ENCODE results near the gene PTGIR. TPM values are rescaled to one million over a fixed set of nuclear protein-coding genes. Genes with fewer than 3 reads are reported as not detected.

Gene PTGIR
- polyA plus RNA-seq (2013, experiment 1 of 2): not detected
- not detected for polyA plus RNA-seq (2013, experiment 2 of 2)

GRCh38 chr19:46624958-46625661 is at the start of gene PTGIR:
PTGIR (minus strand) TSS chr19:46625089; CDS start chr19:46624225, 864 bp downstream.
- Histone ChIP-seq H3K9ac (ENCODE audit: low read depth, low read length) (no peak within 1 kb of the TSS), H3K36me3 (ENCODE audit: insufficient read depth, low read length) (no peaks in the 10 kb centered on the region), H3K4me3 (ENCODE audit: low read length) (no peak within 1 kb of the TSS), H3K27me3 (ENCODE audit: insufficient read depth, low read length) (no peaks in the 10 kb centered on the region), H3K27ac (ENCODE audit: low read depth, low read length) (no peak within 1 kb of the TSS), H3K9me3 (ENCODE audit: insufficient read depth, low read depth, low read length) (no peaks in the 10 kb centered on the region), H3K4me1 (ENCODE audit: insufficient read depth, low read length) (peaks cover 8% of the 10 kb centered on the region; the same call in 1 of the 2 replicates)
- WGBS: 62% methylated on average over 13 of the region's 13 CpGs

DNA sequence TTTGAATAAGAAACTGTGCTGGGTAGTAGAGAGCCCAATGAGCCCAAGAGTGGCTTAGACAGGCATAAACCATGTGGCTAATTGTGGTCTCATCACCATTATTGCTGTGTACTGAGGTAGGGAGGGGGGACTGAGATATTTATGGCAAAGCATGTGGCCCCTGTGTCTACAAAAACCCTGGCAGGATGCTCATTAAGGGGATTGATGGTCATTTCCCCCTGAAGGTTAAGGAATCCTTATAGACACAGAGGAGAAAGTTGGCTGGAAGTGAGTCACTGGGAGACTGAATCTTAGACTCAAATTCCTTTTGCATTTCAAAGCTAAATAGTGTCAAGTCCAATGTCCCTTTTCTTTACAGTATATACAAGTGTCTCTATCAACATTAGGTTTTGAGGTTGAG is 45.9 kb upstream of the PTGIR start:
- H3K4me1 ChIP-seq (ENCODE audit: insufficient read depth, low read length): no peaks in the 10 kb centered on the region

DNA sequence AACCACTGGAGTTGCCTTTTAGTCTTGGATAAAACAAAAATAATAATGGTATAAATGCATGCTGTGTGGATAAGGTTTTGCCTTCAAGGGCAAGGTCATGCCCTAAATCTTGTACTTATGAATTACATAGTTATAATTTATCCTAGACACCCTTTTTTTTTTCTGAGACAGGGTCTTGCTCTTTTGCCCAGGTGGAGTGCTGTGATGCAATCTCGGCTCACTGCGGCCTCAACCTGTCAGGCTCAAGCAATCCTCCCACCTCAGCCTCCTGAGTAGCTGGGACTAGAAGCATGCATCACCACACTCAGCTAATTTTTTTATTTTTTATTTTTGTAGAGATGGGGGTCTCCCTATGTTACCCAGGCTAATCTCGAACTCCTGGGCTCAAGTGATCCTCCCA is 43.8 kb upstream of the PTGIR start:
- Histone ChIP-seq H3K4me3 (ENCODE audit: low read length) (no peak overlapping the region), H3K9ac (ENCODE audit: low read depth, low read length) (no peak overlapping the region), H3K4me1 (ENCODE audit: insufficient read depth, low read length) (no peaks in the 10 kb centered on the region), H3K36me3 (ENCODE audit: insufficient read depth, low read length) (peaks cover 10% of the 10 kb centered on the region), H3K27ac (ENCODE audit: low read depth, low read length) (no peak overlapping the region), H3K27me3 (ENCODE audit: insufficient read depth, low read length) (no peaks in the 10 kb centered on the region), H3K9me3 (ENCODE audit: insufficient read depth, low read depth, low read length) (no peaks in the 10 kb centered on the region)
- WGBS: 97% methylated on average over 3 of the region's 3 CpGs

More for the DNA sequence above, 45.9 kb upstream of the PTGIR start:
- Histone ChIP-seq H3K9me3 (ENCODE audit: insufficient read depth, low read depth, low read length) (no peaks in the 10 kb centered on the region), H3K36me3 (ENCODE audit: insufficient read depth, low read length) (peaks cover 25% of the 10 kb centered on the region), H3K27ac (ENCODE audit: low read depth, low read length) (no peak overlapping the region), H3K9ac (ENCODE audit: low read depth, low read length) (no peak overlapping the region), H3K4me3 (ENCODE audit: low read length) (no peak overlapping the region), H3K27me3 (ENCODE audit: insufficient read depth, low read length) (no peaks in the 10 kb centered on the region)

- H3K9ac ChIP-seq (ENCODE audit: low read depth, low read length): no peak overlapping the region
- peaks cover 7% of the 10 kb centered on the region for H3K27me3 ChIP-seq (ENCODE audit: insufficient read depth, low read length)
- no peaks in the 10 kb centered on the region for H3K4me1 ChIP-seq (ENCODE audit: insufficient read depth, low read length)
- WGBS: 93% methylated on average over 7 of the region's 8 CpGs
- H3K9me3 ChIP-seq (ENCODE audit: insufficient read depth, low read depth, low read length): no peaks in the 10 kb centered on the region
- H3K27ac ChIP-seq (ENCODE audit: low read depth, low read length): no peak overlapping the region
- no peak overlapping the region for H3K4me3 ChIP-seq (ENCODE audit: low read length)
- H3K36me3 ChIP-seq (ENCODE audit: insufficient read depth, low read length): no peaks in the 10 kb centered on the region
Observed at GRCh38 chr19:46665072-46665471, 40.2 kb upstream of the PTGIR start.

DNA sequence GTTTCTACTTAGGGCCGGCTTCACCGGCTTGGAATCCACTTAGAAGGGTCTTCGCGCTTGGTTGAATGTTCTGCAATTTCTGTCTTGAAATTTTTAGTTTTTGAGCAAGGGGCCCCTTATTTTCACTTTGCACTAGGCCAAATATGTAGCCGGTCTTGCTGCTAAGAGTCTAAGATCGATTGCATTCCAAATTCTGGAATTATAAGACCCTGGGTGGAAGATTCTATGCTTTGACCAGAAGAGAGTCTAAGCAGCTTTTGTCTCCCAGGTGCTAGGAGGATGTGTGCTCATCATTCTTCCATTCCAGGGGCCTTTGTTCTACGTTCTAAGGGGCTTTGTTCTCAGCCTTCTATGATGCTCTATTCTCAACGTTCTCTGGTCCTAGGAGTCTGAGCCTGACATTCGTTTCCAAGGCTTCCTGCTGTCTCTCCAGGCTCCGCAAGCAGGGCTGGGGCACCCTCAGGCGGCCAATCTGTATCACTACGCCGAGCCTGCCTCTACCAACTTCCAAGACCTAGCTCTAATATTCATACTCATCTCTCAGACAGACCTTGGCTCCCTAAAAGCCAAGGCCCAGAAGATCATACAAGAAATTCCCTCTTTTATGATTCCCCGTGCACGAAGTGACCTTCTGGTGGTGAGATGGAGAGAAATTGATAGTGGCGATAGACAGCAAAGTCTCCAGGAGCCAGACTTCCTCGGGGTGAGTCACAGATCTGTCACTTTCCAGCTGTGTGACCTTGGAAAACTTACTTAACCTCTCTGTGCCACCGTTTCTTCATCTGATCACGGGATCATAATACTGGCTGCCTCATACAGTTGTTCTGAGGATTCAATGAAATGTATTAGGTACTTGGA is 37.1 kb upstream of the PTGIR start:
- H3K4me1 ChIP-seq (ENCODE audit: insufficient read depth, low read length): 0 out of 2 replicates have a peak, but pooled peaks cover 3% of the 10 kb centered on the region
- H3K4me3 ChIP-seq (ENCODE audit: low read length): peak overlapping the region; percentile 38
- H3K36me3 ChIP-seq (ENCODE audit: insufficient read depth, low read length): no peaks in the 10 kb centered on the region
- H3K27me3 ChIP-seq (ENCODE audit: insufficient read depth, low read length): peaks cover 25% of the 10 kb centered on the region
- 12% methylated on average over 19 of the region's 19 CpGs for WGBS
- no peak overlapping the region; the same call in 1 of the 2 replicates for H3K27ac ChIP-seq (ENCODE audit: low read depth, low read length)
- H3K9me3 ChIP-seq (ENCODE audit: insufficient read depth, low read depth, low read length): no peaks in the 10 kb centered on the region
- no peak overlapping the region for H3K9ac ChIP-seq (ENCODE audit: low read depth, low read length)

- H3K27ac ChIP-seq (ENCODE audit: low read depth, low read length): no peak within 1 kb of the TSS; the same call in 1 of the 2 replicates
- peaks cover 25% of the 10 kb centered on the region for H3K27me3 ChIP-seq (ENCODE audit: insufficient read depth, low read length)
- no peaks in the 10 kb centered on the region for H3K9me3 ChIP-seq (ENCODE audit: insufficient read depth, low read depth, low read length)
- H3K36me3 ChIP-seq (ENCODE audit: insufficient read depth, low read length): no peaks in the 10 kb centered on the region
- WGBS: under 1% methylated on average over 60 of the region's 61 CpGs
- no peak within 1 kb of the TSS for H3K9ac ChIP-seq (ENCODE audit: low read depth, low read length)
- H3K4me1 ChIP-seq (ENCODE audit: insufficient read depth, low read length): 0 out of 2 replicates have a peak, but pooled peaks cover 3% of the 10 kb centered on the region
- peak within 1 kb of the TSS; percentile 72 for H3K4me3 ChIP-seq (ENCODE audit: low read length)
Observed at GRCh38 chr19:46661020-46661731, 36.3 kb upstream of the PTGIR start, which contains the start of gene DACT3. DACT3 (minus strand) TSS chr19:46661182; CDS start chr19:46661064, 118 bp downstream.

GRCh38 chr19:46660551-46661019 is 35.7 kb upstream of the PTGIR start:
- Histone ChIP-seq H3K27me3 (ENCODE audit: insufficient read depth, low read length) (peaks cover 25% of the 10 kb centered on the region), H3K4me1 (ENCODE audit: insufficient read depth, low read length) (0 out of 2 replicates have a peak, but pooled peaks cover 3% of the 10 kb centered on the region), H3K36me3 (ENCODE audit: insufficient read depth, low read length) (no peaks in the 10 kb centered on the region), H3K9me3 (ENCODE audit: insufficient read depth, low read depth, low read length) (no peaks in the 10 kb centered on the region), H3K4me3 (ENCODE audit: low read length) (peak overlapping the region; percentile 72), H3K27ac (ENCODE audit: low read depth, low read length) (no peak overlapping the region; the same call in 1 of the 2 replicates), H3K9ac (ENCODE audit: low read depth, low read length) (no peak overlapping the region)
- under 1% methylated on average over 40 of the region's 40 CpGs for WGBS

GRCh38 chr19:46660008-46660517 is 35.2 kb upstream of the PTGIR start:
- peaks cover 4% of the 10 kb centered on the region; the same call in 1 of the 2 replicates for H3K4me1 ChIP-seq (ENCODE audit: insufficient read depth, low read length)
- WGBS: 6% methylated on average over 14 of the region's 14 CpGs
- peaks cover 25% of the 10 kb centered on the region for H3K27me3 ChIP-seq (ENCODE audit: insufficient read depth, low read length)
- no peaks in the 10 kb centered on the region for H3K36me3 ChIP-seq (ENCODE audit: insufficient read depth, low read length)
- peak overlapping the region; percentile 72 for H3K4me3 ChIP-seq (ENCODE audit: low read length)
- no peak overlapping the region for H3K9ac ChIP-seq (ENCODE audit: low read depth, low read length)
- no peak overlapping the region for H3K27ac ChIP-seq (ENCODE audit: low read depth, low read length)
- no peaks in the 10 kb centered on the region for H3K9me3 ChIP-seq (ENCODE audit: insufficient read depth, low read depth, low read length)

DNA sequence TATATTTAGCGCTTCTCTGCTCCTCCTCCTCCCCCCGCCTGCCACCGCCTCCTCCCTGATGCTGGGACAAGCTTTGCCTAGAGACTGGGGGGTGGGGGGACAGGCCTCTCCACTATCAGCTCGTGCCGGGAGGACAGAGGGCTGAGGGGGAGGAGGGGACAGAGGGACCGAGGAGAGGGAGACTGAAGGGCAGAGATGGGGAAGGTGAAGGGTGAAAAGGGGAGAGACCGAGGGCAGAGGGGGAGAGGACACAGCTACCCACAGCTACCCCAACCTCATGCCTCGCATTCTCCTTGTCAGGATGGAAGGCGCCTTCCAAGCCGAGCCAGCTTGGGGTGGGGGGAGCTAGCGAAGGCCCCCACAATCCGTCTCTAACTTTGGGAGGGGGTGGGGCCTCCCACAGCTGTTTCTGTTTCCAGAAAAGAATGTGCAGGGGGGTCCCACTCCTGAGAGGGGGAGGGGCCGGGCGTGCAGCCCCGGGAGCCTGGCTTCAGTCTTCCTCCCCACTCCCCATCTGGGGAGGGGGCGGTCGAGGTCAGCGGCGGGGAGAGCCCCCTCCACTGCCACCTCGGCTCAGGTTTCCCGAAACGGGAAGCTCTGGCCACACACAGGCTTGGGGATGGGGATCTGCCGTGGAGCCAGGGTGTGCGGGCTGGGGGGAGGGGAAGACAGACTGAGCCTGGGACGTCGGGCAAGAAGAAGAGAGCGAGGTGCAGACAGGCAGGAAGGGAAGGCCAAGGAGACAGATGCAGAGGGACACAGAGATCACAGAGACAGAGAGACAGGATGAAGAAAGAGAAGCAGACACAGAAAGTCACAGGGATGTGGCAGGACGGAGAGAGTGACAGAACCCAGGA is 34.5 kb upstream of the PTGIR start:
- Histone ChIP-seq H3K27ac (ENCODE audit: low read depth, low read length) (peak overlapping the region; percentile 60; the same call in 1 of the 2 replicates), H3K9me3 (ENCODE audit: insufficient read depth, low read depth, low read length) (no peaks in the 10 kb centered on the region), H3K36me3 (ENCODE audit: insufficient read depth, low read length) (no peaks in the 10 kb centered on the region), H3K4me3 (ENCODE audit: low read length) (peak overlapping the region; percentile 72), H3K27me3 (ENCODE audit: insufficient read depth, low read length) (peaks cover 25% of the 10 kb centered on the region), H3K9ac (ENCODE audit: low read depth, low read length) (no peak overlapping the region), H3K4me1 (ENCODE audit: insufficient read depth, low read length) (peaks cover 10% of the 10 kb centered on the region)
- 4% methylated on average over 22 of the region's 28 CpGs for WGBS

GRCh38 chr19:46656541-46656940 is 31.7 kb upstream of the PTGIR start:
- peaks cover 16% of the 10 kb centered on the region for H3K4me1 ChIP-seq (ENCODE audit: insufficient read depth, low read length)
- no peaks in the 10 kb centered on the region for H3K9me3 ChIP-seq (ENCODE audit: insufficient read depth, low read depth, low read length)
- no peak overlapping the region for H3K27ac ChIP-seq (ENCODE audit: low read depth, low read length)
- H3K36me3 ChIP-seq (ENCODE audit: insufficient read depth, low read length): no peaks in the 10 kb centered on the region
- H3K4me3 ChIP-seq (ENCODE audit: low read length): no peak overlapping the region
- H3K27me3 ChIP-seq (ENCODE audit: insufficient read depth, low read length): peaks cover 25% of the 10 kb centered on the region
- 97% methylated on average over 4 of the region's 5 CpGs for WGBS
- H3K9ac ChIP-seq (ENCODE audit: low read depth, low read length): no peak overlapping the region

Data from HUES64 (cell line).